HG03064 (cell line): Measurements from ENCODE around the gene PAQR4.

Experiments
- ATAC-seq: cut with Tn5 transposase; IDR thresholded peaks from one replicate; pipeline ENCODE4 v1.9.1; 2021; ENCODE audit warnings: low read depth; ENCODE audit not compliant: unreplicated experiment

The PAQR4 gene

GRCh38 chr16:2976673-2977072 lies 7.5 kb downstream of the PAQR4 start:
- ATAC-seq, result no peak

- no peak for ATAC-seq
Observed at GRCh38 chr16:2977440-2977839, 8.3 kb downstream of the PAQR4 start.

GRCh38 chr16:2979669-2980226 lies 10.6 kb downstream of the PAQR4 start:
- ATAC-seq, result no peak

DNA sequence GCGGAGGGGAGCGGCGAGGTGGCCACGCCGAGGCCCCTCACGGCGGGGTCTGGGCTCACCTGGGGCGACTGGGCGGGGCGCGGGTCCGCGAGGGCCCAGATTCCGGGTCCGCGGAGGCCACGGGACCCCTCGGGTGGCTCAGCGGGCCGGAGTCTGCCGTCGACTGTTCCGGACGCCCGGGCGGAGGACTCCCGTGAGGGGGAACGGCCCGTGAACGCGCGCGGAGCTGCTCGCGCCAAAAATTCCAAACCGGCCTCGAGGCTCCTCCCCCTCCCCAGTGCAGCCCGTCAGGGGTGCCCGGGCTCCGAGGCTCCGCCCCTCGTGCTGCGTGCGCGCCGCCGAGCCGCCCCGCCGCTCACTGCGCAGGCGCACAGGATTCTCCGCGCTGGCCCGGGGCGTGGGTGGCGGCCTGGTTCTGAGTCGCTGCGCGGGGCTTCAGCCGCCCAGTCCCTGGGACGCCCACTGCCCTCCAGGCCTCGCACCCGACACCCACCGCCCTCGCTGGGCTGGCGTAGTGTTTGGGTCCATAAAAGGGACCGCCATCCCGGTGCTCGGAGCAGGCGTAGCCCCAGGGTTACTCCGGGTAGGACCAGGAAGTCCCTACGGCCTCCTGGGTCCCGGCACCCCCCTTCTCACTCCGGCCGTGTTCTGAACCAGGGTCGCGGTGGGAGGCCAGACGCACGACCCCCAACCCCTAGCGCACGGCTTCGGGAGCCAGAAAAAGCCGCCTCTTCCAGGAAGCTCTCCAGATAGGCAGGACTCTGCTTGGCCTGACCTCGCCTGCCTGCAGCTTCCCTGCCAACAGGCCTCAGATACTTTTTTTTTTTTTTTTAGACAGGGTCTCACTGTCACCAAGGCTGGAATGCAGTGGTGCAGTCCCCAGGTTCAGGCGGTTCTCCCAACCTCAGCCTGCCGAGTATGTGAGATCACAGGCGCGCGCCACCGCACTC lies 11.4 kb downstream of the PAQR4 start, which contains the start of gene PKMYT1:
PKMYT1 (minus strand) TSS at position 220 of the 950 bp plus-strand sequence. CDS start 789 bp downstream, outside the sequence.
- ATAC-seq, result peak; percentile 44

DNA sequence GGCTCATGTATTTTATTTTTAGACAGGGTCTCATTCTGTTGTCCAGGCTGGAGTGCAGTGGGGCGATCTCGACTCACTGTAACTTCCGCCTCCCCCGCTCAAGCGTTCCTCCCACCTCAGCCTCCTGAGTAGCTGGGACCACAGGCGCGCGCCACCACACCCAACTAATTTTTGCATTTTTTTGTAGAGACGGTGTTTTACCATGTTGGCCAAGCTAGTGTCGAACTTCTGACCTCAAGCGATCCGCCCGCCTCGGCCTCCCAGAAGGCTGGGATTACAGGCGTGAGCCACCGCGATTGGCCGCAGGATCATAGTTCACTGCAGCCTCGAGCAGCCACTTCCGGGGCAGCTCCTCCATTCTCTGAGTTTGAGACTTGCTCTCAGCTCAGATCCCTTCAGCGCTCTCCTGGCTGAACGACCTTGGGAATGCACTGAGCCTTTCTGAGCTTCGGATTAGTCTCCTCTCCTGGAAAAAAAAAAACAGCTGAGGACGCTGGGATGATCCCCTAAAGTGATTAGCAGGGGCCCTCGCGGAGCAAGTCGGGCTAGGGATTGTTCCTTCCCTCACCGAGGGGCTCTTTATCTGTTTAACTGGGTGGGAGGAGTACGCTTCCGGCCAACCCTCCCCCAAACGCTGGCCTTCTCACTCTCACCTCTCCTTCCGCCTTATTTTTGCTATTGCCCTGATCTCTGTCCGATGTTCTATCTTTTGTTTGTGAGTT lies 12.2 kb downstream of the PAQR4 start:
- ATAC-seq, result no peak

DNA sequence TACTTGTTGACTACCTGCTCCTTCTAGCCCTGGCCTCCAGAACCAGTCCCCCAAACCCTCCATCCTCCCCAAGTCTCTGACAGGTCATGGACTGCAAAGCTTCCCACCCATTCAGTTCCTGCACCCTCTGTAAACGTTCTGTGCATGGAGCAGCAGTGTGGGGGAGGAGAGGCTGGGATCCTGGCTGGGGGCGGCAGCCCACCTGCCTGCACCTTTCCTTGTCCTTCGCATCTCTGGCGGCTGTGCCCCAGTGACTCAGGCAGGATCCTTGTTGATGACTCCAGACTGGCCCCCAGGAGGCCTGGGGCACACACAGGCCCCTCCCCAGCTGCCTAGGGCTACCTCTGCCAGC lies 12.7 kb downstream of the PAQR4 start:
- no peak for ATAC-seq

DNA sequence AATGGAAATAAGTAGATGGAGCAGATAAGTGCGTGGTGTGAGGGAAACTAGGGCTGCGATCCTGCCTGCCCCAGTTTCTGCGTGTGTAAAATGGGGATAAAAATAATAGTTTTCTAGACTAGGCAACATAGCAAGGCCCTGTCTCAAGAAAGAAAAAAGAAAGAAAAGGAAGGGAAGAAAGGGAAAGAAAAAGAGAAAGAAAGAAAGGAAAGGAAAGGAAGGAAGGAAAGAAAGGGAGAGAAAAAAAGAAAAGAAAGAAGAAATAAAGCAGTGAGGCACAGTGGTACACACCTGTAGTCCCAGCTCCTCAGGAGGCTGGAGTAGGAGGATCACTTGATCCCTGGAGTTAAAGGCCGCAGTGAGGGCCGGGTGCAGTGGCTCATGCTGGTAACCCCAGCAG lies 13.3 kb downstream of the PAQR4 start:
- no peak for ATAC-seq

DNA sequence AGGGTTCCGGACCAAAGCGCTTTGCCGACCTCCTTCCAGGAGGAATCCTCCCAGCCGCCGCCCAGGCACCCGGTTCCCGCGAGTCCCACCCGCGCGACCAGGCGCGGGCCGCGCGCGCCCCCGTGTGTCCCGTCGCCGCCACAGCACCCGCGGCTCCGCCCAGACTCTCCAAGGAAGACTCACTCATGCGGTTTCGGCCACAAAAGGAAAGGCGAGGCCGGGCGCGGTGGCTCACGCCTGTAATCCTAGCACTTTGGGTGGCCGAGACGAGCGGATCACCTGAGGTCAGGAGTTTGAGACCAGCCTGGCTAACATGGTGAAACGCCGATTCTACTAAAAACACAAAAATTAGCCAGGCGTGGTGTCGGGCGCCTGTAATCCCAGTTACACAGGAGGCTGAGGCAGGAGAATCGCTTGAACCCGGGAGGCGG lies 14.6 kb downstream of the PAQR4 start:
- ATAC-seq, result no peak

- no peak for ATAC-seq
Observed at GRCh38 chr16:2985462-2985861, 16.3 kb downstream of the PAQR4 start.

- no peak for ATAC-seq
Observed at GRCh38 chr16:2985893-2986355, 16.8 kb downstream of the PAQR4 start.

- no peak for ATAC-seq
Observed at GRCh38 chr16:2986623-2987188, 17.6 kb downstream of the PAQR4 start.

- ATAC-seq, result no peak
Observed at GRCh38 chr16:2987286-2987685, 18.1 kb downstream of the PAQR4 start.

DNA sequence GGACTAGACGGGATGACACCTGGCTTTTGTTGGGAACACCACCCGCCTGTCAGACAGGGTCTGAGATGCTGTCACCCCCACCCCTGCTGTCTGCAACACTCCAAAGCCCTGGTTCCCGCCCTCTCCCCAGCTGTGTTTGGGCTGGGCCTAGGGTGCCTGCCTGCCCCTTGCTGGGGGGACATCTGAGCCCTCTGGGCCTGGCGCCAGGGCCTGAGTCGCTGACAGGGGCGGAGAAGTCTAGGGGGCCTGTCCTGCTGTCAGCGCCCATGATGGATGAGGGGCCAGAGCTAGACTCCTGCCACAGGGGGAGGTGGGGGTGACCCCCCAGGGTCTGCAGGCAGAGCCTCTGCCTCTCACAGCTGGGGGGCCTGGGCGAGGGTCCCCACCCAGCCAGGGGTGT lies 18.7 kb downstream of the PAQR4 start:
- no peak for ATAC-seq

DNA sequence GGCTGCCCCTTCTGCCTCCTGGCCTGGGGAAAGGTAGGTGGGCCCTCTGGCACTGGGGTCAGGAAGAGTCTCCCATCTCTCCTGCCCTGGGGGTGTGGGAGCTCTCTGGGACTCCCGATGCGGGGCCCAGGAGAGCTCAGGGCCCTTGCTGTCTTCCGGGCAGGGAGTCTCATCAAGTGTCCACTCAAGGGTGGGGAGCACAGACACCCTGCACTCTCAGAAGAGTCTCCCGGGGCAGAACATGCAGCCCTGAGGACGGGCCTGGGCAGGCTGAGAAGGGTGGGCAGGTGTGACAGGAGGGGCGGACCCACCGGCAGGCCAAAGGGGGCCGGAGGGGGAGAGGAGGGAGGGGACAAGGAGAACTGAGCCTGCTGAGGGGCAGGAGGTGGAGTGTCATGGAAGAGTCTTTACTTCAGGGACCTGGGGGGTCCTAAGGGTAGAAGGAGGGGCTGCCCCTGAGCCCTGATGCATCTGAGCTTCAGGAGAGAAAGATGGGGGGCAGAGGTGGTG lies 19.5 kb downstream of the PAQR4 start:
- no peak for ATAC-seq

DNA sequence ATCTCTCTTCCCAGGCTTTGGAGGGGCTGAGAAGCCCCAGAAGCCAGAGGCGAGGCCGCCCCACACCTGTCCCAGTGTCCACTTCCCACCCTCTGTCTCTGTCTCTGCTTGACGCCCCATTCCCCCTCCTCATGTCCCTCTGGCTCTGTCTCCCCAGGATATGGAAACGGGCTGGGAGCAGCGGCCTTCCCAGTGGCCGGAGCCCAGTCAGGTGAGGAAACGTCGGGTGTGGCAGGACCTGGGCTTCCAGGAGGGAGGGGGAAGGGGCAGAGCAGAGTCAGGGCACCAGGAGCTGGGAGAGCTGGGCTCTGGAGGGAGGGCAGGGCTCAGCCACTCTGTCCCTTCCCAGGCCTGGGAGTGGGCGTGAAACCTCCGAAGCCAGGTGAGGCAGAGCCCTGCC lies 21.7 kb downstream of the PAQR4 start:
- no peak for ATAC-seq

GRCh38 chr16:2991566-2992261 lies 22.6 kb downstream of the PAQR4 start:
- ATAC-seq, result no peak

GRCh38 chr16:2992383-2993081 lies 23.4 kb downstream of the PAQR4 start:
- no peak for ATAC-seq

DNA sequence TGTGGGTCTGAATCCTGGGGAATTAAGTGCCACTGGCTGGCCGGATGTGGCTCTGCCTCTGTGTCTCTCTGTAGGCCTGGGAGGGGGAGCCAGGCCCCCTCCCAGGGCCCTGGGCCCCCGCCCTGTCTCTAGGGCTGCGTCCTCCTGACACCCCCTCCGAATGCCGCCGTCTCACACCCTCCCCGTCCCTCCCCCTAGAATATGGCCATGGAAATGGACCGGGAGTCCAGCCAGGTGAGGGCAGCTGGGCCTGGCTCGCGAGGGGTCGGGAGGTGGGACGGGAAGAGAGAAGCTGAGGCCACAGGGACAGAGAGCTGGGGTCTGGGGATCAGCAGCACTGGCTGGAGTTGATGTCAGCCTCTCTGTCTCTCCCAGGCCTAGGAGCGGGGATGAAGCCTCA lies 27.1 kb downstream of the PAQR4 start:
- ATAC-seq, result no peak

DNA sequence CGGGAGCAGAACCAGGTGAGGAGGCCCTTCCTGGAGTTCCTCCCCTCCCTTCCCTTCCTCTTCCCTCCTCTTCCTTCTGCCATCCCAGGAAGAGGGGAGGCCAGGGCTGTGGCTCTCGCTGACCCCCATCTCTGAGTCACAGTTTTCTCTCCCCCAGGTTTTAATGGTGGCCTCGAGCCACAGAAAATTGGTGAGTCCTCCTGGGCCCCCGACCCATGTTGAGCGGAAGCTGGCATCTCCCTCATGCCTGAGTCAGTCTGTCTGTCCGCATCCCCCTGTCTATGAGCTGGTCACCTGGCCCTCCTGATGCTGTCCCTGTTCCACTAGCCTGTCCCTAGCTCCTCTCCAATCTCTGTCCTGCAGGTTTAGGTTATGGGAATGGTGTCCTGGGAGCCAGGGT lies 30.8 kb downstream of the PAQR4 start:
- no peak for ATAC-seq

- no peak for ATAC-seq
Observed at GRCh38 chr16:3000540-3000939, 31.4 kb downstream of the PAQR4 start.
